Endodermal cell (in vitro differentiated cells): ENCODE data around the gene VAV3. TPM values are rescaled to one million over a fixed set of nuclear protein-coding genes. Genes with fewer than 3 reads are reported as not detected.

Experiments
- DNase-seq: peaks from one replicate; pipeline ENCODE4 v3.0.0-alpha.2; 2017
- H3K27ac ChIP-seq: 2 replicates; pipeline ENCODE4 v1.5.1; 2013; ENCODE audit warnings: mild to moderate bottlenecking, low read depth, low read length, moderate library complexity
- H3K27me3 ChIP-seq: 2 replicates; pipeline ENCODE4 v1.6.1; 2013; ENCODE audit warnings: mild to moderate bottlenecking, low read length, moderate library complexity; ENCODE audit not compliant: insufficient read depth, control insufficient read depth, poor library complexity, severe bottlenecking
- H3K36me3 ChIP-seq: 2 replicates; pipeline ENCODE4 v1.7.0; 2013; ENCODE audit warnings: mild to moderate bottlenecking, low read length, moderate library complexity; ENCODE audit not compliant: control insufficient read depth, insufficient read depth
- H3K4me1 ChIP-seq: one replicate; pipeline ENCODE4 v1.7.0; 2013; ENCODE audit warnings: low read length; ENCODE audit not compliant: control insufficient read depth, insufficient read depth
- H3K4me3 ChIP-seq: 2 replicates; pipeline ENCODE4 v1.5.1; 2013; ENCODE audit warnings: mild to moderate bottlenecking, low read length, moderate library complexity
- H3K9ac ChIP-seq: 2 replicates; pipeline ENCODE4 v1.6.1; 2013; ENCODE audit warnings: mild to moderate bottlenecking, low read length, moderate library complexity; ENCODE audit not compliant: poor library complexity, severe bottlenecking; ENCODE audit errors: extremely low read depth
- H3K9me3 ChIP-seq: 2 replicates; pipeline ENCODE4 v1.6.1; 2013; ENCODE audit warnings: mild to moderate bottlenecking, low read length, moderate library complexity; ENCODE audit not compliant: control insufficient read depth
- H3K27ac Mint-ChIP-seq: 2 replicates; pipeline ENCODE4 v1.8.0; 2020; ENCODE audit warnings: mixed read lengths
- H3K27me3 Mint-ChIP-seq: 2 replicates; pipeline ENCODE4 v1.8.0; 2021; ENCODE audit warnings: mild to moderate bottlenecking, mixed read lengths; ENCODE audit not compliant: insufficient read depth
- H3K36me3 Mint-ChIP-seq: 2 replicates; pipeline ENCODE4 v1.8.0; 2020; ENCODE audit warnings: low read depth, mixed read lengths
- H3K4me1 Mint-ChIP-seq: 2 replicates; pipeline ENCODE4 v1.8.0; 2020; ENCODE audit warnings: mixed read lengths
- H3K4me3 Mint-ChIP-seq: 2 replicates; pipeline ENCODE4 v1.8.0; 2020; ENCODE audit warnings: mild to moderate bottlenecking, moderate library complexity, mixed read lengths
- H3K9me3 Mint-ChIP-seq: 2 replicates; pipeline ENCODE4 v1.8.0; 2020; ENCODE audit warnings: mild to moderate bottlenecking, mixed read lengths
- CTCF ChIP-seq: fragments of 200-600 bp; sonication (generic); conservative IDR thresholded peaks from 2 replicates; pipeline ENCODE4 v1.5.0; 2021; ENCODE audit warnings: antibody characterized with exemption, mild to moderate bottlenecking
- WGBS, 2 experiments: methylation state at CpG; one replicate each; pipeline versions ENCODE4 v1.1.5 to v1.1.7; 2013; ENCODE audit warnings: missing lambda C conversion rate in 2 of 2, mixed read lengths in 1 of 2; ENCODE audit not compliant: insufficient coverage in 1 of 2, insufficient read length in 1 of 2; 5-methylcytosine and 5-hydroxymethylcytosine counted together
- total RNA-seq, 2 donors: library from RNA; stranded (reverse); fragmentation: NEBNext Ultra II Directional in 1 of 2; extraction: Animal tissue kit (Norgen Biotek cat#: 25700) in 1 of 2; gene quantifications; 2 replicates in 1 of 2; 3 replicates in 1 of 2; pipeline ENCODE4 v1.2.1, GENCODE V29; 2021

The VAV3 gene
- total RNA-seq, 2 donors from 2014 or later: 6.9 to 9.6 TPM

GRCh38 chr1:107559881-107560280 is 405.1 kb downstream of the VAV3 start:
- Mint-ChIP-seq H3K4me3 (no peak overlapping the region), H3K36me3 (no peaks in the 10 kb centered on the region), H3K27ac (no peak overlapping the region), H3K27me3 (no peaks in the 10 kb centered on the region), H3K4me1 (peaks cover 2% of the 10 kb centered on the region), H3K9me3 (no peaks in the 10 kb centered on the region)
- WGBS, 2 experiments: 90 to 91% methylated on average over 3 of the region's 3 CpGs
- DNase-seq: no peak
- no peaks in the 10 kb centered on the region for H3K27me3 ChIP-seq
- no peak overlapping the region for H3K4me3 ChIP-seq
- H3K4me1 ChIP-seq: no peaks in the 10 kb centered on the region
- no peak for TF ChIP-seq CTCF
- no peak overlapping the region for H3K27ac ChIP-seq
- no peak overlapping the region for H3K9ac ChIP-seq
- H3K9me3 ChIP-seq: no peaks in the 10 kb centered on the region
- H3K36me3 ChIP-seq: no peaks in the 10 kb centered on the region

GRCh38 chr1:107557095-107557494 is 407.9 kb downstream of the VAV3 start:
- Histone ChIP-seq H3K36me3 (no peaks in the 10 kb centered on the region), H3K4me3 (no peak overlapping the region), H3K4me1 (no peaks in the 10 kb centered on the region), H3K9ac (no peak overlapping the region), H3K27me3 (no peaks in the 10 kb centered on the region), H3K27ac (no peak overlapping the region), H3K9me3 (no peaks in the 10 kb centered on the region)
- TF ChIP-seq CTCF: no peak
- Mint-ChIP-seq H3K4me3 (no peak overlapping the region), H3K27ac (no peak overlapping the region), H3K4me1 (no peaks in the 10 kb centered on the region), H3K9me3 (no peaks in the 10 kb centered on the region), H3K27me3 (no peaks in the 10 kb centered on the region), H3K36me3 (no peaks in the 10 kb centered on the region)
- WGBS, 2 experiments: 94% methylated on average over 2 of the region's 2 CpGs; no CpG with 5 or more reads in 1 of the 2 experiments
- no peak for DNase-seq

GRCh38 chr1:107555578-107555977 is 409.4 kb downstream of the VAV3 start:
- no peaks in the 10 kb centered on the region for H3K4me1 Mint-ChIP-seq
- Histone ChIP-seq H3K27ac (no peak overlapping the region), H3K27me3 (no peaks in the 10 kb centered on the region), H3K9ac (no peak overlapping the region), H3K36me3 (no peaks in the 10 kb centered on the region), H3K9me3 (no peaks in the 10 kb centered on the region), H3K4me3 (no peak overlapping the region), H3K4me1 (no peaks in the 10 kb centered on the region)
- no peak overlapping the region for H3K27ac Mint-ChIP-seq
- no peak overlapping the region for H3K4me3 Mint-ChIP-seq
- H3K9me3 Mint-ChIP-seq: no peaks in the 10 kb centered on the region
- H3K27me3 Mint-ChIP-seq: no peaks in the 10 kb centered on the region
- H3K36me3 Mint-ChIP-seq: no peaks in the 10 kb centered on the region
- DNase-seq: no peak
- TF ChIP-seq CTCF: no peak
